Panc1 (cell line): Measurements from ENCODE around the gene PROM2. TPM values are rescaled to one million over a fixed set of nuclear protein-coding genes. Genes with fewer than 3 reads are reported as not detected.

Experiments
- ATAC-seq: fragments of 200-7000 bp; cut with Tn5 transposase; 2 replicates; pipeline ENCODE4 v1.9.1; 2020; ENCODE audit warnings: mild to moderate bottlenecking, moderate library complexity
- BruUV-seq: library from RNA; stranded (reverse); fragments of 400-500 nt; replicated peaks from 2 replicates; lab custom pipeline; 2021; lab: Mats Ljungman, UMichigan
- CTCF ChIA-PET: fragments of 300-600 bp; sonication (Branson Sonifier 250); formaldehyde crosslinking; loops from one replicate; lab custom pipeline; 2022; ENCODE audit warnings: antibody characterized with exemption; lab: Charles Lee
- POLR2A ChIA-PET: fragments of 300-600 bp; sonication (Branson Sonifier 250); formaldehyde crosslinking; loops from one replicate; lab custom pipeline; 2022; ENCODE audit warnings: antibody characterized with exemption; lab: Charles Lee
- DNase-seq: peaks from one replicate; pipeline ENCODE4 v3.0.0-alpha.2; 2010; ENCODE audit warnings: low read depth, low spot score
- H3K27ac ChIP-seq: 2 replicates; pipeline ENCODE4 v1.5.1; 2011; ENCODE audit warnings: mild to moderate bottlenecking, low read length, inconsistent platforms
- H3K27me3 ChIP-seq: fragments of 200-500 bp; sonication (Bioruptor generic); 2 replicates; pipeline ENCODE4 v1.6.0; 2014; ENCODE audit warnings: low read length, inconsistent platforms; ENCODE audit not compliant: control insufficient read depth, insufficient read depth
- H3K36me3 ChIP-seq: fragments of 200-500 bp; sonication (Bioruptor generic); 2 replicates; pipeline ENCODE4 v1.5.1; 2014; ENCODE audit warnings: inconsistent platforms, mild to moderate bottlenecking, low read length, moderate library complexity; ENCODE audit not compliant: control insufficient read depth, insufficient read depth
- H3K4me1 ChIP-seq: 2 replicates; pipeline ENCODE4 v1.5.1; 2011; ENCODE audit warnings: inconsistent platforms, mild to moderate bottlenecking, low read length, moderate library complexity; ENCODE audit not compliant: control insufficient read depth, insufficient read depth
- H3K4me3 ChIP-seq, 2 experiments: 2 replicates each; pipeline ENCODE4 v1.5.1; 2011 to 2012; ENCODE audit warnings: low read depth in 2 of 2, low read length in 2 of 2, mild to moderate bottlenecking in 2 of 2, inconsistent platforms in 1 of 2, moderate library complexity in 1 of 2
- H3K9me3 ChIP-seq: fragments of 200-500 bp; sonication (Bioruptor generic); 2 replicates; pipeline ENCODE4 v1.5.1; 2014; ENCODE audit warnings: low read depth, mild to moderate bottlenecking, inconsistent platforms, low read length, moderate library complexity; ENCODE audit not compliant: control insufficient read depth, insufficient read depth
- POLR2AphosphoS5 ChIP-seq: IDR thresholded peaks from 2 replicates; pipeline ENCODE4 v1.6.1; 2012; ENCODE audit warnings: mild to moderate bottlenecking, low read depth, low read length, moderate library complexity
- SIN3A ChIP-seq: IDR thresholded peaks from 2 replicates; pipeline ENCODE4 v1.6.1; 2012; ENCODE audit warnings: low read depth, mild to moderate bottlenecking, low read length, moderate library complexity, borderline replicate concordance; ENCODE audit not compliant: insufficient read depth
- TCF7L2 ChIP-seq: IDR thresholded peaks from 2 replicates; pipeline ENCODE4 v1.6.1; 2011; ENCODE audit warnings: mild to moderate bottlenecking, low read depth, low read length, inconsistent platforms
- in situ Hi-C: cut with HindIII; loops from 2 replicates; pipeline ENCODE4 v1.10.0; 2016; ENCODE audit warnings: low sequenced_read_pairs, low pct_unique_long_range_greater_than_20kb
- intact Hi-C: fragments of 100-400 bp; cut with micrococcal nuclease; formaldehyde crosslinking; loops from one replicate; pipeline ENCODE4 v1.10.0; 2022; ENCODE audit not compliant: unreplicated experiment
- total RNA-seq: library from RNA; stranded (reverse); gene quantifications from one replicate; pipeline ENCODE4 v1.2.1, GENCODE V29; 2021; ENCODE audit not compliant: unreplicated experiment
- TF ChIP-seq, protein P1 (sequence below): fragments of 450-650 bp; IDR thresholded peaks from 2 replicates; pipeline ENCODE4 v1.5.1; 2017; ENCODE audit warnings: mild to moderate bottlenecking
- TF ChIP-seq, protein P2 (sequence below), 2 experiments: IDR thresholded peaks; 2 replicates each; pipeline ENCODE4 v1.6.1; 2011 to 2012; ENCODE audit warnings: low read depth in 2 of 2, control low read depth in 1 of 2, low read length in 1 of 2, mild to moderate bottlenecking in 1 of 2, moderate library complexity in 1 of 2; ENCODE audit not compliant: insufficient read depth in 1 of 2

Gene PROM2
- total RNA-seq, 1 experiment from 2014 or later: 1.4 TPM

DNA sequence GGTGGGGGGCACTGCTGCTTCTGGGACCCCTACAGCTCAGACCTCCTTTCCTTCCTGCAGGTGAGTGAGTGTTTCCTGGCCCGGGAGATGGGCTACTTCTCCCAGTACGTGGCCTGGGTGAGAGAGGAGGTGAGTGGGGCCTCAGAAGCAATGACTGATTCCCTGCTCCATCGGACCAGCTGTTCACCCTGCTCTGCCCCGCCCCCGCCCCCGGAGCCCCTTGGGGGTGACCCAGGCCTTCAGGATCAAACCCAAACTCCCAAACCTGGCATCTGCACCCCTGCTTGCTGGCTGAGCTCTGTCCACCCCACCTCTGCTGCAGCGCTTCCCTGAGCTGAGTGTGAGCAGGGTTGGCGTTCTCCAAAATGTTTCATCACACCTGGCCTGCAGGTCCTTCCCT, 13.1 kb downstream of the PROM2 start:
- ChIA-PET CTCF (no interaction called here), POLR2A (no interaction called here)
- in situ Hi-C loops (no loop called here), intact Hi-C loops (no loop called here)
- ATAC-seq (no peak), DNase-seq (no peak)
- H3K27me3 ChIP-seq: no peaks in the 10 kb centered on the region
- no TSS peak for BruUV-seq
- H3K9me3 ChIP-seq: 0 out of 2 replicates have a peak, but pooled peaks cover 4% of the 10 kb centered on the region
- no peaks in the 10 kb centered on the region for H3K36me3 ChIP-seq
- TF ChIP-seq POLR2AphosphoS5 (no peak), TCF7L2 (no peak), SIN3A (no peak)
- TF ChIP-seq, protein P1, sequence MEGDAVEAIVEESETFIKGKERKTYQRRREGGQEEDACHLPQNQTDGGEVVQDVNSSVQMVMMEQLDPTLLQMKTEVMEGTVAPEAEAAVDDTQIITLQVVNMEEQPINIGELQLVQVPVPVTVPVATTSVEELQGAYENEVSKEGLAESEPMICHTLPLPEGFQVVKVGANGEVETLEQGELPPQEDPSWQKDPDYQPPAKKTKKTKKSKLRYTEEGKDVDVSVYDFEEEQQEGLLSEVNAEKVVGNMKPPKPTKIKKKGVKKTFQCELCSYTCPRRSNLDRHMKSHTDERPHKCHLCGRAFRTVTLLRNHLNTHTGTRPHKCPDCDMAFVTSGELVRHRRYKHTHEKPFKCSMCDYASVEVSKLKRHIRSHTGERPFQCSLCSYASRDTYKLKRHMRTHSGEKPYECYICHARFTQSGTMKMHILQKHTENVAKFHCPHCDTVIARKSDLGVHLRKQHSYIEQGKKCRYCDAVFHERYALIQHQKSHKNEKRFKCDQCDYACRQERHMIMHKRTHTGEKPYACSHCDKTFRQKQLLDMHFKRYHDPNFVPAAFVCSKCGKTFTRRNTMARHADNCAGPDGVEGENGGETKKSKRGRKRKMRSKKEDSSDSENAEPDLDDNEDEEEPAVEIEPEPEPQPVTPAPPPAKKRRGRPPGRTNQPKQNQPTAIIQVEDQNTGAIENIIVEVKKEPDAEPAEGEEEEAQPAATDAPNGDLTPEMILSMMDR: no peak
- TF ChIP-seq, protein P2, sequence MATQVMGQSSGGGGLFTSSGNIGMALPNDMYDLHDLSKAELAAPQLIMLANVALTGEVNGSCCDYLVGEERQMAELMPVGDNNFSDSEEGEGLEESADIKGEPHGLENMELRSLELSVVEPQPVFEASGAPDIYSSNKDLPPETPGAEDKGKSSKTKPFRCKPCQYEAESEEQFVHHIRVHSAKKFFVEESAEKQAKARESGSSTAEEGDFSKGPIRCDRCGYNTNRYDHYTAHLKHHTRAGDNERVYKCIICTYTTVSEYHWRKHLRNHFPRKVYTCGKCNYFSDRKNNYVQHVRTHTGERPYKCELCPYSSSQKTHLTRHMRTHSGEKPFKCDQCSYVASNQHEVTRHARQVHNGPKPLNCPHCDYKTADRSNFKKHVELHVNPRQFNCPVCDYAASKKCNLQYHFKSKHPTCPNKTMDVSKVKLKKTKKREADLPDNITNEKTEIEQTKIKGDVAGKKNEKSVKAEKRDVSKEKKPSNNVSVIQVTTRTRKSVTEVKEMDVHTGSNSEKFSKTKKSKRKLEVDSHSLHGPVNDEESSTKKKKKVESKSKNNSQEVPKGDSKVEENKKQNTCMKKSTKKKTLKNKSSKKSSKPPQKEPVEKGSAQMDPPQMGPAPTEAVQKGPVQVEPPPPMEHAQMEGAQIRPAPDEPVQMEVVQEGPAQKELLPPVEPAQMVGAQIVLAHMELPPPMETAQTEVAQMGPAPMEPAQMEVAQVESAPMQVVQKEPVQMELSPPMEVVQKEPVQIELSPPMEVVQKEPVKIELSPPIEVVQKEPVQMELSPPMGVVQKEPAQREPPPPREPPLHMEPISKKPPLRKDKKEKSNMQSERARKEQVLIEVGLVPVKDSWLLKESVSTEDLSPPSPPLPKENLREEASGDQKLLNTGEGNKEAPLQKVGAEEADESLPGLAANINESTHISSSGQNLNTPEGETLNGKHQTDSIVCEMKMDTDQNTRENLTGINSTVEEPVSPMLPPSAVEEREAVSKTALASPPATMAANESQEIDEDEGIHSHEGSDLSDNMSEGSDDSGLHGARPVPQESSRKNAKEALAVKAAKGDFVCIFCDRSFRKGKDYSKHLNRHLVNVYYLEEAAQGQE (IDR thresholded peaks at IDR 0.05; ENCODE audit: insufficient read depth in 1 of 2, low read depth in 2 of 2, low read length in 1 of 2): no peak
- H3K4me3 ChIP-seq: no peak overlapping the region
- H3K27ac ChIP-seq: no peak overlapping the region
- no peaks in the 10 kb centered on the region for H3K4me1 ChIP-seq

DNA sequence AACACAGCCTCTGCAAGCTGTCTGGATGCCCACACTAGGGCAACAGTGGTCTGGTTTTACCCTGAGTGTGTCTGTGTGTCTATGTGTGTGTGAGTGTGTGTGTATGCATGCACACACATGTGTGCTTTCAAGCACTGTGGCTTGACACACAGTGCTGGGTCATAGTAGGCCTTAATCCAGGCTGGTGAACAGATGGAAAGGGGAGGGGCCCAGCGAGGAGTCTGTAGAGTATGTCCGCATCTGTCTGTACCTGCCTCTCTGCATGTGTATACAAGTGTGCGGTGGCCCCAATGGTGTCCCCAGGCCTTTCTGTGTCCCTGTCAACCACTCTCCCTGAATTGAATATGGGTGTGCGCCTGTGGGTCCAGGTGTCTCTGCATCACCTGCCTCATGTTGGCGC, 13.6 kb downstream of the PROM2 start:
- Histone ChIP-seq H3K4me1 (no peaks in the 10 kb centered on the region), H3K9me3 (0 out of 2 replicates have a peak, but pooled peaks cover 4% of the 10 kb centered on the region), H3K4me3 (no peak overlapping the region), H3K27me3 (no peaks in the 10 kb centered on the region), H3K36me3 (no peaks in the 10 kb centered on the region), H3K27ac (no peak overlapping the region)
- no peak for ATAC-seq
- POLR2A ChIA-PET: no interaction called here
- no TSS peak for BruUV-seq
- CTCF ChIA-PET: no interaction called here
- TF ChIP-seq SIN3A (no peak), POLR2AphosphoS5 (no peak), TCF7L2 (no peak)
- TF ChIP-seq, protein P1: no peak
- TF ChIP-seq, protein P2 (IDR thresholded peaks at IDR 0.05; ENCODE audit: insufficient read depth in 1 of 2, low read depth in 2 of 2, low read length in 1 of 2): no peak
- in situ Hi-C loops (no loop called here), intact Hi-C loops (no loop called here)
- no peak for DNase-seq
